ENCODE measurements around the gene KANSL1. TPM values are rescaled to one million over a fixed set of nuclear protein-coding genes. Genes with fewer than 3 reads are reported as not detected.
"Not testable (repeated sequence)": the region's sequence is repeated elsewhere in the genome, so short reads cannot be mapped to it uniquely, and the experiment has no call there.

KANSL1 gene
- total RNA-seq, 1 experiment from 2014 or later = 83.0 TPM

DNA sequence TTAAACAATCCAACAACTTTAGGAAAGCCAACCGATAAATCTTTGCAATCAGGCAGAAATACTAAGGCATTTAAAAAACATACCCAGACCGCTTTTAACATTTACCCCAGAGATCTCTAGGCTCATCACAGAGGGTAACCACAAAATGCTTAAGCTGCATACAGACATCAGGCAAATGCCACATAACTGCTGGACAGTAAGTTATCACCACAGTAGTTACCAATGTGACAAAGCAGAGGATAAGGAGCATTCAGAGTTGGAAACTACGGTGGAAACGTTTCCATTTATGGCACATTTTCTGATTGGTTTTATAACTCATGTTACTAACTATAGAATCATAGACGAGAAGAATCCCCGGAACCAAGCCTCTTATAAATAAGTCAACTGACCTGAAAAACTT, 77.5 kb downstream of the KANSL1 start:
- H3K4me3 Mint-ChIP-seq (ENCODE audit: unreplicated experiment) = no peak overlapping the region
- TF ChIP-seq, protein P1, sequence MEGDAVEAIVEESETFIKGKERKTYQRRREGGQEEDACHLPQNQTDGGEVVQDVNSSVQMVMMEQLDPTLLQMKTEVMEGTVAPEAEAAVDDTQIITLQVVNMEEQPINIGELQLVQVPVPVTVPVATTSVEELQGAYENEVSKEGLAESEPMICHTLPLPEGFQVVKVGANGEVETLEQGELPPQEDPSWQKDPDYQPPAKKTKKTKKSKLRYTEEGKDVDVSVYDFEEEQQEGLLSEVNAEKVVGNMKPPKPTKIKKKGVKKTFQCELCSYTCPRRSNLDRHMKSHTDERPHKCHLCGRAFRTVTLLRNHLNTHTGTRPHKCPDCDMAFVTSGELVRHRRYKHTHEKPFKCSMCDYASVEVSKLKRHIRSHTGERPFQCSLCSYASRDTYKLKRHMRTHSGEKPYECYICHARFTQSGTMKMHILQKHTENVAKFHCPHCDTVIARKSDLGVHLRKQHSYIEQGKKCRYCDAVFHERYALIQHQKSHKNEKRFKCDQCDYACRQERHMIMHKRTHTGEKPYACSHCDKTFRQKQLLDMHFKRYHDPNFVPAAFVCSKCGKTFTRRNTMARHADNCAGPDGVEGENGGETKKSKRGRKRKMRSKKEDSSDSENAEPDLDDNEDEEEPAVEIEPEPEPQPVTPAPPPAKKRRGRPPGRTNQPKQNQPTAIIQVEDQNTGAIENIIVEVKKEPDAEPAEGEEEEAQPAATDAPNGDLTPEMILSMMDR (IDR thresholded peaks at IDR 0.05; ENCODE audit: insufficient read depth in 1 of 2, low read depth in 1 of 2, low read length in 1 of 2, severe bottlenecking in 1 of 2, unreplicated experiment in 1 of 2) = no peak
- intact Hi-C loops (cut with micrococcal nuclease; ENCODE audit: unreplicated experiment) = no loop called here
- BruUV-seq (replicated peaks) = no TSS peak
- Histone ChIP-seq H3K4me1 (0 out of 2 replicates have a peak, but pooled peaks cover 7% of the 10 kb centered on the region), H3K27me3 (replicated peaks; ENCODE audit: control insufficient read depth, insufficient read depth, low read length) (no peaks in the 10 kb centered on the region), H3K4me3 (ENCODE audit: low read depth, low read length) (no peak overlapping the region), H3K9me3 (no peaks in the 10 kb centered on the region), H3K36me3 (ENCODE audit: control insufficient read depth, insufficient read depth, low read length) (no peaks in the 10 kb centered on the region)
- peaks cover 9% of the 10 kb centered on the region for H3K9me3 Mint-ChIP-seq (ENCODE audit: unreplicated experiment)
- H3K4me1 Mint-ChIP-seq (ENCODE audit: low read depth, unreplicated experiment) = peaks cover 15% of the 10 kb centered on the region
- H3K27ac Mint-ChIP-seq (ENCODE audit: unreplicated experiment) = no peak overlapping the region
- ChIA-PET POLR2A (no interaction called here), CTCF (no interaction called here)
- peaks cover 18% of the 10 kb centered on the region for H3K36me3 Mint-ChIP-seq (ENCODE audit: insufficient read depth, unreplicated experiment)
- no peak for DNase-seq
- no peaks in the 10 kb centered on the region for H3K27me3 Mint-ChIP-seq (ENCODE audit: insufficient read depth, unreplicated experiment)

DNA sequence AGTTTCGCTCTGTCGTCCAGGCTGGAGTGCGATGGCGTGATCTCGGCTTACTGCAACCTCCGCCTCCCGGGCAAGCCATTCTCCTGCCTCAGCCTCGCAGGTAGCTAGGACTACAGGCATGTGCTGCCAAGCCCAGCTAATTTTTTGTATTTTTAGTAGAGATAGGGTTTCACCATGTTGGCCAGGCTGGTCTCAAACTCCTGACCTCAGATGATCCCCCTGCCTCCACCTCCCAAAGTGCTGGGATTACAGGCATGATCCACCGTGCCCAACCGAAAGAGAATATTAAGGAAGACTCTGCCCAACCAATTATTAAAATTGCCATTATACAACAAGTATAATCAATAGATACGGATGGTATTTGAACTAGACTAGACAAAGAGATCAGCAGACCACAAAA, 82.0 kb downstream of the KANSL1 start:
- H3K36me3 ChIP-seq (ENCODE audit: control insufficient read depth, insufficient read depth, low read length); H3K4me3 Mint-ChIP-seq (ENCODE audit: unreplicated experiment); H3K27me3 ChIP-seq (replicated peaks; ENCODE audit: control insufficient read depth, insufficient read depth, low read length); DNase-seq; POLR2A ChIA-PET; CTCF ChIA-PET; H3K27me3 Mint-ChIP-seq (ENCODE audit: insufficient read depth, unreplicated experiment); intact Hi-C loops (cut with micrococcal nuclease; ENCODE audit: unreplicated experiment); H3K9me3 Mint-ChIP-seq (ENCODE audit: unreplicated experiment); H3K27ac Mint-ChIP-seq (ENCODE audit: unreplicated experiment); H3K9me3 ChIP-seq; H3K4me3 ChIP-seq (ENCODE audit: low read depth, low read length); BruUV-seq (replicated peaks): not testable (repeated sequence)
- peaks cover 26% of the 10 kb centered on the region for H3K36me3 Mint-ChIP-seq (ENCODE audit: insufficient read depth, unreplicated experiment)
- H3K4me1 ChIP-seq = peaks cover 17% of the 10 kb centered on the region; the same call in 1 of the 2 replicates
- peaks cover 26% of the 10 kb centered on the region for H3K4me1 Mint-ChIP-seq (ENCODE audit: low read depth, unreplicated experiment)

DNA sequence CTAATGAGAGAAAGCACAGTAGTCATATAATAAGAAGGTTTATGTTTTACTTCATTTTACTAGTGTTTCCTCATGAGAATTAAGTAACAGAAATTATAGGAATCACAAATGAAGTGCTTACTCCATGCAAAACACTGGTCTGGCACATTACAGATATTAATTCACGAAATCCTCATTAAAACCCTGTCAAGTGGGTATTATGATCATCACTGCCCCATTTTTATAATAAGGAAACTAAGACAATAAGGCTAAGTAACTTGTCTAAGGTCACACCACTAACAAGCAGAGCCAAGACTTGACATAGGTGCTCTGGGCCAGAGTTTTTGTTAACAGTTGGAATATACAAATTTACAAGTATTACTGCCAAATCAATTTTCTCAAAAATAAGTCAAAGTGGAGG, 83.0 kb downstream of the KANSL1 start:
- Mint-ChIP-seq H3K27ac (ENCODE audit: unreplicated experiment) (no peak overlapping the region), H3K4me3 (ENCODE audit: unreplicated experiment) (no peak overlapping the region), H3K36me3 (ENCODE audit: insufficient read depth, unreplicated experiment) (peaks cover 19% of the 10 kb centered on the region), H3K27me3 (ENCODE audit: insufficient read depth, unreplicated experiment) (no peaks in the 10 kb centered on the region), H3K9me3 (ENCODE audit: unreplicated experiment) (no peaks in the 10 kb centered on the region), H3K4me1 (ENCODE audit: low read depth, unreplicated experiment) (peaks cover 26% of the 10 kb centered on the region)
- Histone ChIP-seq H3K36me3 (ENCODE audit: control insufficient read depth, insufficient read depth, low read length) (no peaks in the 10 kb centered on the region), H3K4me3 (ENCODE audit: low read depth, low read length) (no peak overlapping the region), H3K4me1 (peaks cover 17% of the 10 kb centered on the region; the same call in 1 of the 2 replicates), H3K9me3 (no peaks in the 10 kb centered on the region), H3K27me3 (replicated peaks; ENCODE audit: control insufficient read depth, insufficient read depth, low read length) (no peaks in the 10 kb centered on the region)
- TF ChIP-seq, protein P1 (IDR thresholded peaks at IDR 0.05; ENCODE audit: insufficient read depth in 1 of 2, low read depth in 1 of 2, low read length in 1 of 2, severe bottlenecking in 1 of 2, unreplicated experiment in 1 of 2) = no peak
- ChIA-PET CTCF (no interaction called here), POLR2A (no interaction called here)
- no peak for DNase-seq
- BruUV-seq (replicated peaks) = no TSS peak
- intact Hi-C loops (cut with micrococcal nuclease; ENCODE audit: unreplicated experiment) = no loop called here
